Trophoblast cell (in vitro differentiated cells and primary cell): ENCODE measurements around the gene SLC38A8.

Source experiments
- DNase-seq, 2 donors: peaks; one replicate each; pipeline ENCODE4 v3.0.0-alpha.2; 2016
- H2AFZ ChIP-seq: 2 replicates; pipeline ENCODE4 v1.6.1; 2013; ENCODE audit warnings: low read length, moderate library complexity, mild to moderate bottlenecking; ENCODE audit not compliant: insufficient read depth, poor library complexity
- H2AK5ac ChIP-seq: 2 replicates; pipeline ENCODE4 v1.6.1; 2013; ENCODE audit warnings: mild to moderate bottlenecking, low read length
- H2BK120ac ChIP-seq: 2 replicates; pipeline ENCODE4 v1.6.1; 2013; ENCODE audit warnings: low read length, mild to moderate bottlenecking, moderate library complexity; ENCODE audit not compliant: insufficient read depth, poor library complexity
- H2BK12ac ChIP-seq: 2 replicates; pipeline ENCODE4 v1.6.1; 2013; ENCODE audit warnings: mild to moderate bottlenecking, low read length, moderate library complexity
- H2BK5ac ChIP-seq: 2 replicates; pipeline ENCODE4 v1.6.1; 2013; ENCODE audit warnings: low read length, low read depth, moderate library complexity, mild to moderate bottlenecking; ENCODE audit not compliant: poor library complexity
- H3K14ac ChIP-seq: 2 replicates; pipeline ENCODE4 v1.6.1; 2013; ENCODE audit warnings: mild to moderate bottlenecking, low read length
- H3K18ac ChIP-seq: 2 replicates; pipeline ENCODE4 v1.6.1; 2013; ENCODE audit warnings: mild to moderate bottlenecking, low read length
- H3K23ac ChIP-seq: 2 replicates; pipeline ENCODE4 v1.6.1; 2013; ENCODE audit warnings: low read length
- H3K27ac ChIP-seq: 2 replicates; pipeline ENCODE4 v1.5.1; 2013; ENCODE audit warnings: low read depth, mild to moderate bottlenecking, inconsistent platforms, low read length, moderate library complexity
- H3K27me3 ChIP-seq: 2 replicates; pipeline ENCODE4 v1.6.1; 2013; ENCODE audit warnings: inconsistent platforms, mild to moderate bottlenecking, low read length, moderate library complexity; ENCODE audit not compliant: insufficient read depth
- H3K36me3 ChIP-seq, 2 experiments: 1 replicate in 1 of 2; 2 replicates in 1 of 2; pipeline ENCODE4 v1.6.1; 2013; ENCODE audit warnings: low read length in 2 of 2, mild to moderate bottlenecking in 2 of 2, moderate library complexity in 1 of 2; ENCODE audit not compliant: insufficient read depth in 2 of 2, control insufficient read depth in 1 of 2
- H3K4ac ChIP-seq: 2 replicates; pipeline ENCODE4 v1.6.1; 2013; ENCODE audit warnings: low read depth, mild to moderate bottlenecking, low read length, moderate library complexity
- H3K4me1 ChIP-seq, 2 experiments: 1 replicate in 1 of 2; 2 replicates in 1 of 2; pipeline ENCODE4 v1.6.1; 2013; ENCODE audit warnings: low read length in 2 of 2, mild to moderate bottlenecking in 2 of 2, moderate library complexity in 1 of 2; ENCODE audit not compliant: insufficient read depth in 2 of 2, control insufficient read depth in 1 of 2
- H3K4me2 ChIP-seq: 2 replicates; pipeline ENCODE4 v1.6.1; 2013; ENCODE audit warnings: inconsistent platforms, mild to moderate bottlenecking, low read length, moderate library complexity
- H3K4me3 ChIP-seq: 2 replicates; pipeline ENCODE4 v1.5.1; 2013; ENCODE audit warnings: mild to moderate bottlenecking, low read depth, low read length, inconsistent platforms
- H3K79me1 ChIP-seq: one replicate; pipeline ENCODE4 v1.6.1; 2013; ENCODE audit warnings: low read length
- H3K79me2 ChIP-seq: 2 replicates; pipeline ENCODE4 v1.6.1; 2013; ENCODE audit warnings: low read length, mild to moderate bottlenecking; ENCODE audit not compliant: control insufficient read depth, insufficient read depth, poor library complexity
- H3K9ac ChIP-seq: 2 replicates; pipeline ENCODE4 v1.6.1; 2013; ENCODE audit warnings: mild to moderate bottlenecking, low read length
- H3K9me3 ChIP-seq: 2 replicates; pipeline ENCODE4 v1.6.1; 2013; ENCODE audit warnings: low read depth, mild to moderate bottlenecking, control low read depth, inconsistent platforms, low read length; ENCODE audit not compliant: insufficient read depth
- H4K12ac ChIP-seq: 2 replicates; pipeline ENCODE4 v1.6.1; 2013; ENCODE audit warnings: low read depth, mild to moderate bottlenecking, low read length, moderate library complexity
- H4K8ac ChIP-seq: 2 replicates; pipeline ENCODE4 v1.6.1; 2013; ENCODE audit warnings: low read depth, mild to moderate bottlenecking, low read length, moderate library complexity
- H4K91ac ChIP-seq: one replicate; pipeline ENCODE4 v1.6.1; 2013; ENCODE audit warnings: low read depth, mild to moderate bottlenecking, low read length, moderate library complexity
- WGBS: extraction: QIAGEN DNeasy Blood & Tissue Kit; methylation state at CpG from one replicate; pipeline ENCODE4 v1.1.7; 2013; ENCODE audit warnings: missing lambda C conversion rate; ENCODE audit not compliant: insufficient read length, insufficient coverage; ENCODE audit errors: extremely low coverage; 5-methylcytosine and 5-hydroxymethylcytosine counted together

Gene SLC38A8

GRCh38 chr16:84043486-84044117, 1.0 kb upstream of the SLC38A8 start:
- Histone ChIP-seq H4K8ac (no peak overlapping the region), H2BK5ac (no peak overlapping the region), H3K4ac (no peak overlapping the region), H2BK120ac (no peak overlapping the region), H3K18ac (no peak overlapping the region), H3K27me3 (no peaks in the 10 kb centered on the region), H4K91ac (no peak overlapping the region), H3K9me3 (no peaks in the 10 kb centered on the region), H3K79me1 (no peaks in the 10 kb centered on the region), H3K27ac (no peak overlapping the region), H3K4me2 (no peak overlapping the region), H2AFZ (no peak overlapping the region), H3K14ac (no peak overlapping the region), H2AK5ac (no peak overlapping the region), H4K12ac (no peak overlapping the region), H2BK12ac (no peak overlapping the region), H3K9ac (no peak overlapping the region), H3K79me2 (no peaks in the 10 kb centered on the region), H3K4me1 (peaks cover 0 to 3% of the 10 kb centered on the region in 2 experiments), H3K4me3 (no peak overlapping the region), H3K36me3 (no peaks in the 10 kb centered on the region), H3K23ac (no peak overlapping the region)
- DNase-seq: no peak
- no CpG with 5 or more reads among the region's 18 CpGs for WGBS

- no peaks in the 10 kb centered on the region for H3K36me3 ChIP-seq
- H2BK12ac ChIP-seq: no peak overlapping the region
- H4K8ac ChIP-seq: no peak overlapping the region
- H3K14ac ChIP-seq: no peak overlapping the region
- H4K91ac ChIP-seq: no peak overlapping the region
- H3K9me3 ChIP-seq: no peaks in the 10 kb centered on the region
- no peak overlapping the region for H3K23ac ChIP-seq
- no peak overlapping the region for H4K12ac ChIP-seq
- peak overlapping the region; percentile 8 for H3K4me3 ChIP-seq
- H3K79me2 ChIP-seq: no peaks in the 10 kb centered on the region
- H3K4me2 ChIP-seq: no peak overlapping the region
- H3K18ac ChIP-seq: no peak overlapping the region
- no peaks in the 10 kb centered on the region for H3K27me3 ChIP-seq
- no peak overlapping the region for H3K27ac ChIP-seq
- no peak overlapping the region for H3K9ac ChIP-seq
- H2BK120ac ChIP-seq: no peak overlapping the region
- no peak overlapping the region for H2BK5ac ChIP-seq
- H3K79me1 ChIP-seq: no peaks in the 10 kb centered on the region
- WGBS: no CpG with 5 or more reads among the region's 22 CpGs
- H2AFZ ChIP-seq: no peak overlapping the region
- no peak overlapping the region for H3K4ac ChIP-seq
- H2AK5ac ChIP-seq: no peak overlapping the region
- no peak for DNase-seq
- H3K4me1 ChIP-seq: peaks cover 0 to 3% of the 10 kb centered on the region in 2 experiments
Observed at GRCh38 chr16:84042879-84043485, 387 bp upstream of the SLC38A8 start.

- Histone ChIP-seq H3K4ac (no peak overlapping the region), H2BK5ac (no peak overlapping the region), H3K23ac (no peak overlapping the region), H2BK120ac (no peak overlapping the region), H3K4me1 (peaks cover 0 to 3% of the 10 kb centered on the region in 2 experiments), H3K4me3 (no peak overlapping the region), H3K9ac (no peak overlapping the region), H3K27ac (no peak overlapping the region), H4K8ac (no peak overlapping the region), H4K91ac (no peak overlapping the region), H3K9me3 (no peaks in the 10 kb centered on the region), H3K18ac (no peak overlapping the region), H3K4me2 (no peak overlapping the region), H3K36me3 (no peaks in the 10 kb centered on the region), H4K12ac (no peak overlapping the region), H2AFZ (no peak overlapping the region), H2AK5ac (no peak overlapping the region), H3K79me1 (no peaks in the 10 kb centered on the region), H2BK12ac (no peak overlapping the region), H3K79me2 (no peaks in the 10 kb centered on the region), H3K14ac (no peak overlapping the region), H3K27me3 (no peaks in the 10 kb centered on the region)
- no peak for DNase-seq
- WGBS: no CpG with 5 or more reads among the region's 17 CpGs
Observed at GRCh38 chr16:84041881-84042280, 714 bp downstream of the SLC38A8 start.

- Histone ChIP-seq H3K4me2 (no peak overlapping the region), H3K9ac (no peak overlapping the region), H2BK5ac (no peak overlapping the region), H2BK120ac (no peak overlapping the region), H3K9me3 (peaks cover 6% of the 10 kb centered on the region), H4K12ac (no peak overlapping the region), H3K36me3 (no peaks in the 10 kb centered on the region), H3K4me3 (no peak overlapping the region), H3K23ac (no peak overlapping the region), H3K4me1 (peaks cover 0 to 3% of the 10 kb centered on the region in 2 experiments), H2AFZ (no peak overlapping the region), H2AK5ac (no peak overlapping the region), H4K8ac (no peak overlapping the region), H3K27me3 (no peaks in the 10 kb centered on the region), H3K18ac (no peak overlapping the region), H2BK12ac (no peak overlapping the region), H3K4ac (no peak overlapping the region), H3K14ac (no peak overlapping the region), H4K91ac (no peak overlapping the region), H3K27ac (no peak overlapping the region), H3K79me2 (no peaks in the 10 kb centered on the region), H3K79me1 (no peaks in the 10 kb centered on the region)
- DNase-seq: no peak
- no CpG with 5 or more reads among the region's 42 CpGs for WGBS
Observed at GRCh38 chr16:84040823-84041820, 1.5 kb downstream of the SLC38A8 start.
